ENCODE measurements around the gene TACSTD2. TPM values are rescaled to one million over a fixed set of nuclear protein-coding genes. Genes with fewer than 3 reads are reported as not detected.

Gene TACSTD2
- total RNA-seq, 6 experiments from 2014 or later, result 0.55 to 13.3 (median 12.2) TPM

DNA sequence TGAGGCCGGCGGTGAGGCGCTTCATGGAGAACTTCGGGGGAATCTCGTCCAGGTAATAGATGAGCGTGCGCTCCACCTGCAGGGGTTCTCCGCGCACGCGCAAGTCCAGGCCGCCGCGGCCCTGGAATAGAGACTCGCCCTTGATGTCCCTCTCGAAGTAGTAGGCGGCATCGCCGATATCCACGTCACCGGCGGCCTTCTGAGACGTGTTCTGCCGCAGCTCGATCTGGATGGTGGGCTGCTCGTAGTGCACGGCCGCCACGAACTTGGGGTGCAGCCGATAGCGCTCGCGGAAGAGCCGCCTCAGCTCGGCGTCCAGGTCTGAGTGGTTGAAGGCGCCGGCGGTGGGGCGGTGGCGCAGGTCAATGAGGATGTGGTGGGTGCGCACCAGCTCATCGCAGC lies 726 bp downstream of the TACSTD2 start:
- no peak for DNase-seq
- Mint-ChIP-seq H3K27me3 (ENCODE audit: insufficient read depth) (peaks cover 47% of the 10 kb centered on the region), H3K36me3 (ENCODE audit: low read depth) (peaks cover 12% of the 10 kb centered on the region), H3K4me3 (peak overlapping the region; percentile 76), H3K4me1 (ENCODE audit: low read depth) (peaks cover 44% of the 10 kb centered on the region), H3K27ac (peak overlapping the region; percentile 76), H3K9me3 (no peaks in the 10 kb centered on the region)
- TF ChIP-seq, protein P1, sequence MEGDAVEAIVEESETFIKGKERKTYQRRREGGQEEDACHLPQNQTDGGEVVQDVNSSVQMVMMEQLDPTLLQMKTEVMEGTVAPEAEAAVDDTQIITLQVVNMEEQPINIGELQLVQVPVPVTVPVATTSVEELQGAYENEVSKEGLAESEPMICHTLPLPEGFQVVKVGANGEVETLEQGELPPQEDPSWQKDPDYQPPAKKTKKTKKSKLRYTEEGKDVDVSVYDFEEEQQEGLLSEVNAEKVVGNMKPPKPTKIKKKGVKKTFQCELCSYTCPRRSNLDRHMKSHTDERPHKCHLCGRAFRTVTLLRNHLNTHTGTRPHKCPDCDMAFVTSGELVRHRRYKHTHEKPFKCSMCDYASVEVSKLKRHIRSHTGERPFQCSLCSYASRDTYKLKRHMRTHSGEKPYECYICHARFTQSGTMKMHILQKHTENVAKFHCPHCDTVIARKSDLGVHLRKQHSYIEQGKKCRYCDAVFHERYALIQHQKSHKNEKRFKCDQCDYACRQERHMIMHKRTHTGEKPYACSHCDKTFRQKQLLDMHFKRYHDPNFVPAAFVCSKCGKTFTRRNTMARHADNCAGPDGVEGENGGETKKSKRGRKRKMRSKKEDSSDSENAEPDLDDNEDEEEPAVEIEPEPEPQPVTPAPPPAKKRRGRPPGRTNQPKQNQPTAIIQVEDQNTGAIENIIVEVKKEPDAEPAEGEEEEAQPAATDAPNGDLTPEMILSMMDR (IDR thresholded peaks at IDR 0.05), result no peak

DNA sequence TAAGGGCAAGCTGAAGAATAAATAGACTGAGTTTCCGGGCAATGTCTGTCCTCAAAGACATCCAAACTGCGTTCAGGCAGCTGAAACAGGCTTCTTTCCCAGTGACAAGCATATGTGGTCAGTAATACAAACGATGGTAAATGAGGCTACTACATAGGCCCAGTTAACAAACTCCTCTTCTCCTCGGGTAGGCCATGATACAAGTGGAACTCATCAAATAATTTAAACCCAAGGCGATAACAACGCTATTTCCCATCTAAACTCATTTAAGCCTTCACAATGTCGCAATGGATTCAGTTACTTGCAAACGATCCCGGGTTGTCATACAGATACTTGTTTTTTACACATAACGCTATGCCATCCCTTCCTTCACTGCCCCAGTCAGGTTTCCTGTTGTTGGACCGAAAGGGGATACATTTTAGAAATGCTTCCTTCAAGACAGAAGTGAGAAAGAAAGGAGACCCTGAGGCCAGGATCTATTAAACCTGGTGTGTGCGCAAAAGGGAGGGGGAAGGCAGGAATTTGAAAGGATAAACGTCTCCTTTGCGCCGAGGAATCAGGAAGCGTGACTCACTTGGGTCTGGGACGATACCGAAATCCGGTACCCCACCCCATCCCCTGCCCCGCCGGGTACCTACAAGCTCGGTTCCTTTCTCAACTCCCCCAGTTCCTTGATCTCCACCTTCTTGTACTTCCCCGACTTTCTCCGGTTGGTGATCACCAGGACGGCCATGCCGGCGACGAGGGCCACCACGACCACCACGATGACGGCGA lies 1.3 kb downstream of the TACSTD2 start:
- Mint-ChIP-seq H3K4me1 (ENCODE audit: low read depth) (peaks cover 40% of the 10 kb centered on the region), H3K27ac (peak overlapping the region; percentile 76), H3K27me3 (ENCODE audit: insufficient read depth) (peaks cover 53% of the 10 kb centered on the region), H3K36me3 (ENCODE audit: low read depth) (peaks cover 12% of the 10 kb centered on the region), H3K4me3 (peak overlapping the region; percentile 76; the same call in 1 of the 2 replicates), H3K9me3 (no peaks in the 10 kb centered on the region)
- DNase-seq, result no peak
- TF ChIP-seq, protein P1 (IDR thresholded peaks at IDR 0.05), result no peak

DNA sequence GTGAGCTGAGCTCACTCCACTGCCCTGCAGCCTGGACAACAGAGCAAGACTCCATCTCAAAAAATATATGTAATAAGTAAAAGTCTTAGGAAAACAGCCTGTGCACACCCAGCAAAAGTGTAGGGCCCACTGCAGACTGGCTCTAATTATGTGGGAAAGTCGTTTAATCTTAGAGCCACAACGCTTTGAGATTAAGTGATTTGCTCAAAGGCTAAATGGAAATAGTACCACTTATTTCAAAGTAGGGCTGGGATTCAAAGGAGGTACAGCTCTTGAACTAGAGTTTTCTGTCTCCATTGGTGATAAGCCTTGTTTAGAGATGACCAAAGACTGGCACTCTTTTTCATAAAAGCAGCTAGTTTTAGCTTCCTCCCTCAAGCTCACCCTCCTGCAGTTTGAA lies 2.2 kb downstream of the TACSTD2 start:
- H3K27me3 Mint-ChIP-seq (ENCODE audit: insufficient read depth), result peaks cover 53% of the 10 kb centered on the region
- peaks cover 12% of the 10 kb centered on the region for H3K36me3 Mint-ChIP-seq (ENCODE audit: low read depth)
- H3K4me1 Mint-ChIP-seq (ENCODE audit: low read depth), result peaks cover 35% of the 10 kb centered on the region
- peak overlapping the region; percentile 76; the same call in 1 of the 2 replicates for H3K4me3 Mint-ChIP-seq
- TF ChIP-seq, protein P1 (IDR thresholded peaks at IDR 0.05), result no peak
- H3K27ac Mint-ChIP-seq, result no peak overlapping the region
- H3K9me3 Mint-ChIP-seq, result no peaks in the 10 kb centered on the region
- DNase-seq, result no peak

DNA sequence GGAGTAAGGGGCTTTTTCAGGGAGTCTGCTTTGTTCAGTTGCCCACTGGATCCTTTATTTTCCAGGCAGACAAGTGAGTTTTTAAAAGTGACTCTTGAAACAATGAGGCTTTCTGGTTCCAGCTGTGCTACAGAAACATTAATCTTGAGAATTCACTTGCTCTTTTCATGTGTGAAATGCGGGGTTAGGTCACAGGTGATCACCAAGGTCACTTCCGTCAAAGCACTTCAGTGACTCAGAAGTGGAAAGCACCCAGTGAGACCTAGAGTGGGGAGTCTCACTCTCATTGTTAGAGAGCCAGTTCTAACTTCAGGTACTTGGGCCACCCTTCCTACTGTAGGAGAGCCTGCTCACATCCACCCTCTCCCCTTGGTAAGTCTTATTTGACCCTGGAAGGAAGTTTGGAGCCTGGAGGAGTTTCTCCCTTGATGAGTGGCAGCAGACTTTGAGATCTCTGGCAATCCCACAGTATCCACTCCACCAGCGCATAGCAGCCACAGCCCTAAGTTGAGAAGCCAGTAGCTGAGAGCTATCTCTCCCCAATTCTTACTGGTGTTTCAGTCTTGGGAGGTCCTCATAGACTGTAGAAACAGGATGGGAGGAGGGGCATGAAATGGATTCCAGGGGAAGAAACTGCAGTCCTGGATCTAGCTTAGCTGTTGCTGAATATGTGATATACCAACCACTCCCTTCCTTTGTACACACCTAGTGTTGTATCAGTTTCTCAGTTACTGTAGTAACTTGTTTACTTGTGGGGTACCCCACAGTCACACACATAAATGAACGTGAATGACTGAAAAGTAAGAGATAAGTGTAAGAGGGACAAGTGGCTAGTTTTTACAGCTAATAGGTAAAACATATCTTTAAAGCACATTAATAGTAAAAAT lies 3.1 kb downstream of the TACSTD2 start:
- TF ChIP-seq, protein P1 (IDR thresholded peaks at IDR 0.05), result no peak
- peaks cover 51% of the 10 kb centered on the region for H3K27me3 Mint-ChIP-seq (ENCODE audit: insufficient read depth)
- DNase-seq, result no peak
- H3K4me1 Mint-ChIP-seq (ENCODE audit: low read depth), result peaks cover 27% of the 10 kb centered on the region
- H3K36me3 Mint-ChIP-seq (ENCODE audit: low read depth), result peaks cover 5% of the 10 kb centered on the region; the same call in 1 of the 2 replicates
- H3K9me3 Mint-ChIP-seq, result no peaks in the 10 kb centered on the region
- no peak overlapping the region for H3K4me3 Mint-ChIP-seq
- no peak overlapping the region for H3K27ac Mint-ChIP-seq

DNA sequence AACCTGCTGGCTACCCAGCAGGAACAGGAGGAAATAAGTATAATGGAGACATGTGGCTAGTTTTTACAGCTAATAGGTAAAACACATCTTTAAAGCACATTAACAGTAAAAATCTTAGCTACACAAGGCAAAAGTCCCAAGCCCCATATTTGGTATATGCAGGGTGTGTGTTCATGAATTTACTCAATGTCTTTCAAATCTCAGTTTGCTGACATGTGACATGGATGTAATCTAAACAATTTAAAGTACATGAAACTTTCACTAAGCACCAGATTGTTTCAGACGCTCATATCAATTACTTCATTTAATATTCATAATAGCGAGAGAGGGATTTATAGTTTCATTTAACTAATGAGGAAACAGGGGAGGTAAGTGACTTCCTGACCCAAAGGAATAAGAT lies 3.9 kb downstream of the TACSTD2 start:
- Mint-ChIP-seq H3K4me3 (no peak overlapping the region), H3K4me1 (ENCODE audit: low read depth) (peaks cover 25% of the 10 kb centered on the region), H3K9me3 (no peaks in the 10 kb centered on the region), H3K36me3 (ENCODE audit: low read depth) (peaks cover 5% of the 10 kb centered on the region; the same call in 1 of the 2 replicates), H3K27ac (no peak overlapping the region), H3K27me3 (ENCODE audit: insufficient read depth) (peaks cover 51% of the 10 kb centered on the region)
- DNase-seq, result no peak
- TF ChIP-seq, protein P1 (IDR thresholded peaks at IDR 0.05), result no peak

Measured in HFFc6 (cell line).